ENCODE results near the gene KRTAP5-5. TPM values are rescaled to one million over a fixed set of nuclear protein-coding genes. Genes with fewer than 3 reads are reported as not detected.

The KRTAP5-5 gene
- total and polyA plus RNA-seq, 8 donors: not detected

- no peaks in the 10 kb centered on the region for H3K36me3 ChIP-seq
- peaks cover 0 to 22% of the 10 kb centered on the region in 2 donors for H3K27me3 ChIP-seq
- no peak overlapping the region for H3K27ac ChIP-seq
- no peaks in the 10 kb centered on the region for H3K9me3 ChIP-seq
- H3K4me3 ChIP-seq: no peak overlapping the region
- H3K4me1 ChIP-seq: peaks cover 0 to 6% of the 10 kb centered on the region in 2 donors
- TF ChIP-seq, protein P1, sequence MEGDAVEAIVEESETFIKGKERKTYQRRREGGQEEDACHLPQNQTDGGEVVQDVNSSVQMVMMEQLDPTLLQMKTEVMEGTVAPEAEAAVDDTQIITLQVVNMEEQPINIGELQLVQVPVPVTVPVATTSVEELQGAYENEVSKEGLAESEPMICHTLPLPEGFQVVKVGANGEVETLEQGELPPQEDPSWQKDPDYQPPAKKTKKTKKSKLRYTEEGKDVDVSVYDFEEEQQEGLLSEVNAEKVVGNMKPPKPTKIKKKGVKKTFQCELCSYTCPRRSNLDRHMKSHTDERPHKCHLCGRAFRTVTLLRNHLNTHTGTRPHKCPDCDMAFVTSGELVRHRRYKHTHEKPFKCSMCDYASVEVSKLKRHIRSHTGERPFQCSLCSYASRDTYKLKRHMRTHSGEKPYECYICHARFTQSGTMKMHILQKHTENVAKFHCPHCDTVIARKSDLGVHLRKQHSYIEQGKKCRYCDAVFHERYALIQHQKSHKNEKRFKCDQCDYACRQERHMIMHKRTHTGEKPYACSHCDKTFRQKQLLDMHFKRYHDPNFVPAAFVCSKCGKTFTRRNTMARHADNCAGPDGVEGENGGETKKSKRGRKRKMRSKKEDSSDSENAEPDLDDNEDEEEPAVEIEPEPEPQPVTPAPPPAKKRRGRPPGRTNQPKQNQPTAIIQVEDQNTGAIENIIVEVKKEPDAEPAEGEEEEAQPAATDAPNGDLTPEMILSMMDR (IDR thresholded peaks at IDR 0.05): no peak
- no peak for DNase-seq
- ATAC-seq: no peak
- intact Hi-C loops (cut with DNase I): no loop called here
Observed at GRCh38 chr11:1624621-1625020, 5.0 kb upstream of the KRTAP5-5 start.

DNA sequence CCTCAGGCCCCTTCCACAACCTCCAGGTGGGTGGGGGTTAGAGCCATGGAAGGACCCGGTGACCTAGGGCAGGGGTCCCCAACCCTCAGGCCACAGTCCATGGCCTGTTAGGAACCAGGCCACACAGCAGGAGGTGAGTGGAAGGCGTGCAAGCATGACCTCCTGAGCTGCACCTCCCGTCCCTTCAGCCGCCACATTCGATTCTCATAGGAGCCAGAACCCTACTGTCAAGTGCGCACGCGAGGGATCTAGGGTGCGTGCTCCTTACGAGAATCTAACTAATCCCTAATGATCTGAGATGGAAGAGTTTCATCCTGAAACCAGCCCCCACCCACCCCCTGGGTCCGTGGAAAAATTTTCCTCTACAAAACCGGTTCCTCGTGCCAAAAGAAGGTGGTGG is 4.0 kb upstream of the KRTAP5-5 start:
- H3K9me3 ChIP-seq: no peaks in the 10 kb centered on the region
- no peak overlapping the region for H3K27ac ChIP-seq
- H3K27me3 ChIP-seq: peaks cover 0 to 26% of the 10 kb centered on the region in 2 donors
- H3K4me1 ChIP-seq: peaks cover 0 to 6% of the 10 kb centered on the region in 2 donors
- intact Hi-C loops (cut with DNase I): no loop called here
- H3K36me3 ChIP-seq: no peaks in the 10 kb centered on the region
- ATAC-seq (no peak), DNase-seq (no peak)
- H3K4me3 ChIP-seq: no peak overlapping the region
- TF ChIP-seq, protein P1 (IDR thresholded peaks at IDR 0.05): no peak

DNA sequence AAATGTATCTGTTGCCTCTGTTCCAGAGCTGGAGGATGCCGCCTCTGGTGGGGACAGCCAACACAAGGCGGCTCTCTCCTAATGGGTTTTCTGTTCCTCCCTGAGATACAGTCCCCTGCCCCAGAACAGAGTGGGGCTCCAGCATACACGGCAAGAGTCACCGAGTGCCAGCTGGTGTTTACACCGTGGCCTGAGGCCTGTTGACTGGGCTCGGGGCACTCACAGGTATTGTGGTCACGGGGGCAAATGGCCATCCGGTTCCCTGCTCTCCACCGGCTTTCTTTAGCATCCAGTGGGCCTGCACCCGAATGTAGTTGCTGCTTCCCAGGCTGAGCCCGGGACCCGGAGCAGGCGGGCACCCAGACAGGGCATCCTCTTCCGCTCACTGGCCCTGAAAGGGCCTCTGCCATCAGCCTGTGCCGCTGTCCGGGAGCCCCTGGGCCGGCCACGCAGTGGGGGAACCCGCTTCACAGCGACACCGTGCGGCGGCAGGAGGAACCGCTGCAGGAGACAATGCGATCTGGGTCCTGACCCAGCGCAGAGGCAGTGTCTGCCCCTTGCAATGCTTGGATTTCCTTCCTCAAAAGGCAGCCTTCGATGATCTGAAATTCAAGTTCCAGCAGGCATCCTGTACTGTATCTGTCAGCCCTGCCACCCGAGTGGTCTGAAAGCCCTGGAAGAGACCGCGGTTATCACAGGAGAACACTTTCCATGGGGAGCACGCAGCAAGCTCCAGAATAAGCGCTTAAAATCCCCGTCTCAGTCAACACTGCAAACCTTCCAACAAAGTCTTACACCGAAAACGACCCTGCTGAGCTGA is 859 bp upstream of the KRTAP5-5 start:
- no peaks in the 10 kb centered on the region for H3K9me3 ChIP-seq
- no peak overlapping the region for H3K27ac ChIP-seq
- intact Hi-C loops (cut with DNase I): no loop called here
- ATAC-seq (peak; percentile 97), DNase-seq (peak in 1 of 4 donors; percentile 57)
- TF ChIP-seq, protein P1 (IDR thresholded peaks at IDR 0.05): peak; percentile 85 to 87
- no peak overlapping the region for H3K4me3 ChIP-seq
- peaks cover 0 to 6% of the 10 kb centered on the region in 2 donors for H3K4me1 ChIP-seq
- H3K36me3 ChIP-seq: no peaks in the 10 kb centered on the region
- H3K27me3 ChIP-seq: peaks cover 0 to 56% of the 10 kb centered on the region in 2 donors

GRCh38 chr11:1630271-1630670 is 696 bp downstream of the KRTAP5-5 start:
- intact Hi-C loops (cut with DNase I): no loop called here
- ATAC-seq (no peak), DNase-seq (no peak)
- Histone ChIP-seq H3K36me3 (no peaks in the 10 kb centered on the region), H3K9me3 (no peaks in the 10 kb centered on the region), H3K27me3 (peaks cover 0 to 69% of the 10 kb centered on the region in 2 donors), H3K4me1 (peaks cover 0 to 6% of the 10 kb centered on the region in 2 donors), H3K27ac (no peak overlapping the region), H3K4me3 (no peak overlapping the region)
- TF ChIP-seq, protein P1 (IDR thresholded peaks at IDR 0.05): no peak

DNA sequence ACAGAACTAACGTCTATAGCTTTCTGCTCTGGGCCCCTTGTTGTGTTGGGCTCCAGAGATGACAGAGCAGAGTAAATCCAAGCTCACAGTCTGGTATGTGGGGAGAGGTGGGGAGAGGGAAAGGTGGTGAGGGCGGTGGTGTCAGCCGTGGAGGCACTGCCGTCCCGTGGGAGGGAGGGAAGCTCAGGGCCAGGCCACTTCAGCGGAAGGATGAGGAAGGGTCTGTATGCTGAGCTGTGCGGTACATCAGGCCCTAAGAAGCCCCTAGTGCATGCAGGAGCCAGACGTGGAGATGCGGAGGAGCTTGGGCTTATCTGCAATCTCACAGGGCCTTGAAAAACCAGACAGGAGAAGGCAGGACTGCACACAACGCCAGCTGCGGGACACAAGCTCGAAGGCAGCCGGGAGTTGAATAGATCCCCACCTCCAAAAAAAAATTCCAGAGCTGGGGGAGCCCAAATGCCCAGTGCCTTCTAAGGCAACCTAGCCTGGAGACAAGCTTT is 1.5 kb downstream of the KRTAP5-5 start:
- DNase-seq: no peak
- Histone ChIP-seq H3K27me3 (peaks cover 0 to 69% of the 10 kb centered on the region in 2 donors), H3K36me3 (no peaks in the 10 kb centered on the region), H3K9me3 (no peaks in the 10 kb centered on the region), H3K4me3 (no peak overlapping the region), H3K4me1 (peaks cover 0 to 6% of the 10 kb centered on the region in 2 donors), H3K27ac (no peak overlapping the region)
- ATAC-seq: no peak
- TF ChIP-seq, protein P1 (IDR thresholded peaks at IDR 0.05): no peak
- intact Hi-C loops (cut with DNase I): no loop called here

Data from left lung (tissue), 10 donors.